ENCODE results near the gene MLPH.
"Not testable (repeated sequence)": the region's sequence is repeated elsewhere in the genome, so short reads cannot be mapped to it uniquely, and the experiment has no call there.

The MLPH gene

GRCh38 chr2:237593036-237593435 is 106.0 kb downstream of the MLPH start:
- H3K27ac ChIP-seq, result no peak overlapping the region
- no peak for TF ChIP-seq CTCF (conservative IDR thresholded peaks at IDR 0.05; ENCODE audit: low read depth)
- ChIA-PET CTCF (interaction anchor here (0.7 kb wide), 1 partner anchor 20 kb away, joined by 3 read pairs; no protein-coding TSS in a partner anchor), POLR2A (ENCODE audit: low non-redundant PET) (no interaction called here)
- no peak for DNase-seq (ENCODE audit: low spot score)

- POLR2A ChIA-PET (ENCODE audit: low non-redundant PET), result no interaction called here
- no peak for DNase-seq (ENCODE audit: low spot score)
- no peak overlapping the region for H3K27ac ChIP-seq
- CTCF ChIA-PET, result interaction anchor here (0.7 kb wide), 1 partner anchor 21 kb away, joined by 3 read pairs; no protein-coding TSS in a partner anchor
- no peak for TF ChIP-seq CTCF (conservative IDR thresholded peaks at IDR 0.05; ENCODE audit: low read depth)
Measured at GRCh38 chr2:237593596-237594320, 106.7 kb downstream of the MLPH start.

- CTCF ChIA-PET, result no interaction called here
- POLR2A ChIA-PET (ENCODE audit: low non-redundant PET), result no interaction called here
- DNase-seq (ENCODE audit: low spot score), result no peak
- TF ChIP-seq CTCF (conservative IDR thresholded peaks at IDR 0.05; ENCODE audit: low read depth), result no peak
- no peak overlapping the region for H3K27ac ChIP-seq
Measured at GRCh38 chr2:237594514-237594871, 107.4 kb downstream of the MLPH start.

GRCh38 chr2:237595829-237596519 is 108.9 kb downstream of the MLPH start:
- DNase-seq (ENCODE audit: low spot score); H3K27ac ChIP-seq; POLR2A ChIA-PET (ENCODE audit: low non-redundant PET): not testable (repeated sequence)
- CTCF ChIA-PET, result interaction anchor here (0.6 kb wide), 1 partner anchor 161 kb away, joined by 3 read pairs; no protein-coding TSS in a partner anchor

- ChIA-PET POLR2A (ENCODE audit: low non-redundant PET) (no interaction called here), CTCF (interaction anchor here (0.6 kb wide), 1 partner anchor 162 kb away, joined by 3 read pairs; no protein-coding TSS in a partner anchor)
- no peak for DNase-seq (ENCODE audit: low spot score)
- H3K27ac ChIP-seq, result no peak overlapping the region
- no peak for TF ChIP-seq CTCF (conservative IDR thresholded peaks at IDR 0.05; ENCODE audit: low read depth)
Measured at GRCh38 chr2:237596520-237597195, 109.6 kb downstream of the MLPH start.

- ChIA-PET CTCF (no interaction called here), POLR2A (ENCODE audit: low non-redundant PET) (no interaction called here)
- TF ChIP-seq CTCF (conservative IDR thresholded peaks at IDR 0.05; ENCODE audit: low read depth), result no peak
- H3K27ac ChIP-seq, result no peak overlapping the region
- no peak for DNase-seq (ENCODE audit: low spot score)
Measured at GRCh38 chr2:237597196-237598145, 110.4 kb downstream of the MLPH start.

Measured in RWPE1 (cell line).